Transverse colon (tissue), 3 donors: ENCODE results near the gene RPP30.

ENCODE experiments used
- POLR2A ChIP-seq: fragments of 450-650 bp; IDR thresholded peaks from one replicate; pipeline ENCODE4 v1.6.1; 2016; ENCODE audit warnings: antibody characterized with exemption, mild to moderate bottlenecking, moderate library complexity
- POLR2AphosphoS5 ChIP-seq, 3 donors: sonication (generic); formaldehyde crosslinking; IDR thresholded peaks; one replicate each; pipeline ENCODE4 v1.6.1; 2016; ENCODE audit warnings: antibody characterized with exemption in 3 of 3

- TF ChIP-seq POLR2AphosphoS5 (IDR thresholded peaks at IDR 0.05) = peak in 2 of 3 donors; percentile 52 to 53
- peak; percentile 43 for TF ChIP-seq POLR2A
These were observed at the start of gene RPP30 for GRCh38 chr10:90871766-90872647.
